Adrenal gland (tissue), 12 donors: ENCODE data around the gene CST5. TPM values are rescaled to one million over a fixed set of nuclear protein-coding genes. Genes with fewer than 3 reads are reported as not detected.

Experiments
- DNase-seq, 7 donors: peaks; one replicate each; pipeline ENCODE4 v3.0.0-alpha.2; 2019 to 2020
- H3K27ac ChIP-seq, 5 donors: fragments of 200-600 bp; sonication (generic) in 4 of 5; 1 replicate in 3 of 5; 2 replicates in 2 of 5; pipeline versions ENCODE4 v1.5.1 to v1.8.0; 2016 to 2020; ENCODE audit warnings: mild to moderate bottlenecking in 1 of 5
- H3K27me3 ChIP-seq: fragments of 200-600 bp; 2 replicates; pipeline ENCODE4 v1.8.0; 2021
- H3K36me3 ChIP-seq, 2 donors: fragments of 200-600 bp; replicated peaks in 1 of 2; 1 replicate in 1 of 2; 2 replicates in 1 of 2; pipeline versions ENCODE4 v1.5.1 to v1.8.0; 2018 to 2022
- H3K4me1 ChIP-seq, 2 donors: fragments of 200-600 bp; replicated peaks in 1 of 2; 1 replicate in 1 of 2; 2 replicates in 1 of 2; pipeline versions ENCODE4 v1.5.1 to v1.8.0; 2018 to 2021
- H3K4me3 ChIP-seq, 4 donors: fragments of 200-600 bp; sonication (generic) in 3 of 4; one replicate each; pipeline ENCODE4 v1.5.1; 2016 to 2018
- H3K9me3 ChIP-seq, 3 donors: fragments of 200-600 bp; sonication (generic) in 1 of 3; replicated peaks in 1 of 3; 1 replicate in 2 of 3; 2 replicates in 1 of 3; pipeline versions ENCODE4 v1.5.1 to v1.8.0; 2016 to 2021
- POLR2A ChIP-seq, 2 donors: fragments of 450-650 bp; IDR thresholded peaks; one replicate each; pipeline ENCODE4 v1.6.1; 2017; ENCODE audit warnings: antibody characterized with exemption in 2 of 2, mild to moderate bottlenecking in 2 of 2, moderate library complexity in 1 of 2
- WGBS, 4 donors: extraction: QIAGEN DNeasy Blood & Tissue Kit in 2 of 4; methylation state at CpG; one replicate each; pipeline versions ENCODE4 v1.1.5 to v1.1.7; 2013 to 2017; 5-methylcytosine and 5-hydroxymethylcytosine counted together
- intact Hi-C, 2 donors: fragments of 100-400 bp; cut with DNase I; formaldehyde crosslinking; loops; one replicate each; pipeline versions ENCODE4 v1.14.1 to v1.15.0; 2022 to 2023
- polyA plus RNA-seq, 3 donors: library from polyadenylated mRNA; stranded (reverse); fragments of 200-250 nt in 2 of 3; fragments of 350-450 nt in 1 of 3; fragmentation: Illumina TruSeq in 1 of 3; extraction: RNeasy Lipid Tissue Mini Kit (QIAGEN cat#74804) in 1 of 3; gene quantifications; one replicate each; pipeline ENCODE4 v1.2.3, GENCODE V29; 2013 to 2014
- total RNA-seq, 9 donors: library from RNA; depleted of rRNA in 4 of 9; stranded (reverse); fragments of >200 nt in 4 of 9; fragments of 120-200 nt in 1 of 9; fragmentation: NEBNext Ultra II Directional in 1 of 9; extraction: Animal tissue kit (Norgen Biotek cat#: 25700) in 1 of 9; gene quantifications; one replicate each; pipeline versions ENCODE4 v1.1.0 to v1.2.4, GENCODE V29; 2013 to 2023
- TF ChIP-seq, protein P1 (sequence below), 6 experiments: fragments of 450-650 bp in 4 of 6; fragments of 200-600 bp in 2 of 6; sonication (generic) in 1 of 6; IDR thresholded peaks; 1 replicate in 5 of 6; 2 replicates in 1 of 6; pipeline versions ENCODE4 v1.5.1 to v1.8.0; 2016 to 2021; ENCODE audit warnings: antibody characterized with exemption in 6 of 6, mild to moderate bottlenecking in 2 of 6, moderate library complexity in 1 of 6
- donor health status: healthy with polysubstance abuse.
- donor health status: Bipolar disorder and iron deficiency.
- donor health status: DM: yes; HTN: yes; CAD: no.
- donor health status: DM: no; HTN: no; CAD: no.
- donor health status: DM: no; HTN: no; CAD: no.
- donor health status: DM: yes; HTN: yes; CAD: no.

The CST5 gene
- total and polyA plus RNA-seq, 12 donors = 0.35 to 8.2 (median 1.9) TPM; not detected in 3

DNA sequence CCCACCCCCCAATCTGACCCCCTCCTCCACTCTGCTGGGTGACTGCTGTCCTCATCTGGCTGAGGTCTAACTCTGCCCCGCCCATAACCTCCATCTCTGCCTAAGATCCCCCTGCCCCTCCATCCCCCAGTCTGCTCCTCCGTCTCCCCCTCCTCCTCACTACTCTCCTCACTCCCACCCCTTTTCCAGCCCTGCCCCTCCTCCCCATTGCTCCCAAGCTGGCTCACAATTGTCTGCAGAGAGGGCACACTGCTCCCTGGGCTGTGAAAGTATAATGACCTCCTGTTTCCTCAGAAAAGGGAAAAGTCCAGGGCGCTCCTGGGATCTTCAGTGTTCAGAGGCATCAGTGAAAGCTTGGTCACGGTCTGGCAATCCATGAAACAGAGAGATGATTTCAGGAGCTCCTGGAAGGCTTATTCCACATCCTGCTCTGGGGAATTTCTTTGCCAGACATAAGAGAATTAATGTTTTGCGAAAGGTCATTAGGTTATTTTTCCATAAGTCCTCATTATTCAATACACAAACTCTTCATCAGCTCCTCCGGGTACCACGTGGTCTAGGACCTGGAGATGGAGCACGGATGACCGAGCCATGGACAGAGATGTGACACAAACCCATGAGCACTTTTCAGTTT is 21.5 kb downstream of the CST5 start:
- TF ChIP-seq, protein P1, sequence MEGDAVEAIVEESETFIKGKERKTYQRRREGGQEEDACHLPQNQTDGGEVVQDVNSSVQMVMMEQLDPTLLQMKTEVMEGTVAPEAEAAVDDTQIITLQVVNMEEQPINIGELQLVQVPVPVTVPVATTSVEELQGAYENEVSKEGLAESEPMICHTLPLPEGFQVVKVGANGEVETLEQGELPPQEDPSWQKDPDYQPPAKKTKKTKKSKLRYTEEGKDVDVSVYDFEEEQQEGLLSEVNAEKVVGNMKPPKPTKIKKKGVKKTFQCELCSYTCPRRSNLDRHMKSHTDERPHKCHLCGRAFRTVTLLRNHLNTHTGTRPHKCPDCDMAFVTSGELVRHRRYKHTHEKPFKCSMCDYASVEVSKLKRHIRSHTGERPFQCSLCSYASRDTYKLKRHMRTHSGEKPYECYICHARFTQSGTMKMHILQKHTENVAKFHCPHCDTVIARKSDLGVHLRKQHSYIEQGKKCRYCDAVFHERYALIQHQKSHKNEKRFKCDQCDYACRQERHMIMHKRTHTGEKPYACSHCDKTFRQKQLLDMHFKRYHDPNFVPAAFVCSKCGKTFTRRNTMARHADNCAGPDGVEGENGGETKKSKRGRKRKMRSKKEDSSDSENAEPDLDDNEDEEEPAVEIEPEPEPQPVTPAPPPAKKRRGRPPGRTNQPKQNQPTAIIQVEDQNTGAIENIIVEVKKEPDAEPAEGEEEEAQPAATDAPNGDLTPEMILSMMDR (IDR thresholded peaks at IDR 0.05) = no peak
- no peak for TF ChIP-seq POLR2A (IDR thresholded peaks at IDR 0.05)
- Histone ChIP-seq H3K4me3 (no peak overlapping the region), H3K36me3 (no peaks in the 10 kb centered on the region), H3K27ac (no peak overlapping the region), H3K9me3 (no peaks in the 10 kb centered on the region), H3K27me3 (no peaks in the 10 kb centered on the region), H3K4me1 (no peaks in the 10 kb centered on the region)
- no peak for DNase-seq
- 38 to 46% (median 43%) methylated on average over 8 to 9 of the region's 9 CpGs for WGBS, 4 donors
- intact Hi-C loops = no loop called here

DNA sequence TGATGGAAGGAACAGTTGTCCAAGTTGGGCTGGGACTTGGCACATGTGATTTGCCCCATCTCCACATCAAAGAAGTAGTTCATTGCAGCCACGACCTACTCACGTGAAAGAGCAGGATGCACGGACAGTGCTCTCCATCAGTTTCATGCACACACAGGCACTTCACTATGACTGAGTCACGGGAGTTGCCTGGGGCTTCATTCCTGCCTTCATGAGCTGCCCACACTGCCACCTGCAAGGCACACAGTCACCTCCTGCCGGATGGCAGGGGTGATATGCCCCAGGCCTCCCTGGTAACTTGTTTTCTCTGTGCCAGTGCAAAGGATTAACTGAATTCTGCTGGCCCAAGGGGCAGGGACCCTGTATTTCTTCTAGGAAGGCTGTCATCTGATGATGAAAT is 22.8 kb downstream of the CST5 start:
- DNase-seq = no peak
- 62 to 70% (median 68%) methylated on average over 2 to 5 of the region's 5 CpGs for WGBS, 4 donors
- intact Hi-C loops = no loop called here
- H3K27me3 ChIP-seq = no peaks in the 10 kb centered on the region
- no peak for TF ChIP-seq POLR2A (IDR thresholded peaks at IDR 0.05)
- TF ChIP-seq, protein P1 (IDR thresholded peaks at IDR 0.05) = no peak
- no peak overlapping the region for H3K27ac ChIP-seq
- H3K4me3 ChIP-seq = no peak overlapping the region
- H3K36me3 ChIP-seq = no peaks in the 10 kb centered on the region
- no peaks in the 10 kb centered on the region for H3K9me3 ChIP-seq
- no peaks in the 10 kb centered on the region for H3K4me1 ChIP-seq

DNA sequence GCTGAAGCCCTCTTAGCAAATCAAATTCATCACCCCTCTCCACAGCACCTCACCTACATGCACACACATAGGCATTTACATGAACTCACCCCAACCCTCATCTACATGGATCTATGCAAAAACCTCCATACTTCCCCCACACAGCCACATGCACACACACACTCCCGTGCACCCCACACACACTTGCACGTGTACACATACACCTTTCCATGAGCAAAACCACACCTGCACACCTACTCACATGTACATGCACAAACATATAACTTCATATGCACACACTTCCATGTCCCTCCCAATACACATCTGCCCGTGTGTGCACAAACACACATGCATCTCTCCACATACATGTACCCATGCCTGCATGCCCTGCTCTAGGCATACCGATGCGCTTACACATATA is 23.3 kb downstream of the CST5 start:
- WGBS, 4 donors = 79 to 81% (median 80%) methylated on average over 5 of the region's 5 CpGs
- Histone ChIP-seq H3K36me3 (no peaks in the 10 kb centered on the region), H3K9me3 (no peaks in the 10 kb centered on the region), H3K4me1 (no peaks in the 10 kb centered on the region), H3K4me3 (no peak overlapping the region), H3K27ac (no peak overlapping the region), H3K27me3 (no peaks in the 10 kb centered on the region)
- no peak for DNase-seq
- intact Hi-C loops = no loop called here
- no peak for TF ChIP-seq POLR2A (IDR thresholded peaks at IDR 0.05)
- TF ChIP-seq, protein P1 (IDR thresholded peaks at IDR 0.05) = no peak

DNA sequence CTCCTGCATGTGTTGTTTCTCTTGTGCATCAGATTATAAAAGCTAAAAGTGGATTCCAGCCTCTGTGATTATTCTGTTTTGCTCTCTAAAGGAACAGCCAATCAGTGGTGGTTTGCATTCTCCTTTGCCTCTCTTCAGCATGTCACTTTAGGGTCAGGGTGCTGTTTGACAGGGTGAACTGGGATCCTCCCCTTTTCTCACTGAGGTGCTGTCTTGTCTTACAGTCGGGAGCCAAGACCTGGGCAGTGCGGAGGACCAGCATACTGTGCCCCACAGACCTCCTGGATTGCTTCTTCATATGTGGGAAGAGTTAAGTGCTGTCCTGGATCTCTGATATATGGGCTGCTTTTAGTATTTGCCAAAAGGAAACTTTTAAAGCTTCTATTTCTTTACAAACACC is 37.9 kb downstream of the CST5 start:
- no peak for DNase-seq
- intact Hi-C loops = no loop called here
- Histone ChIP-seq H3K36me3 (no peaks in the 10 kb centered on the region), H3K4me3 (no peak overlapping the region), H3K9me3 (no peaks in the 10 kb centered on the region), H3K27ac (no peak overlapping the region), H3K27me3 (no peaks in the 10 kb centered on the region), H3K4me1 (no peaks in the 10 kb centered on the region)
- 32 to 80% (median 40%) methylated on average over 1 to 2 of the region's 2 CpGs for WGBS, 4 donors
- no peak for TF ChIP-seq POLR2A (IDR thresholded peaks at IDR 0.05)
- TF ChIP-seq, protein P1 (IDR thresholded peaks at IDR 0.05) = no peak
